Measurements from ENCODE around the gene ANLN. TPM values are rescaled to one million over a fixed set of nuclear protein-coding genes. Genes with fewer than 3 reads are reported as not detected.
A peak's percentile ranks its signal among the peaks of the same experiment; 100 is the strongest.

Gene ANLN
- total RNA-seq, 8 experiments from 2014 or later, result 0.92 to 44.0 (median 3.5) TPM

GRCh38 chr7:36438211-36438610 lies 48.5 kb downstream of the ANLN start:
- Histone ChIP-seq H3K4me1 (replicated peaks in 1 of 2) (no peaks in the 10 kb centered on the region), H3K4me3 (no peak overlapping the region), H3K27ac (no peak overlapping the region)
- WGBS, 10 experiments, result 78 to 100% (median 100%) methylated on average over 1 to 4 of the region's 4 CpGs; no CpG with 5 or more reads in 2 of the 10 experiments
- in situ Hi-C loops (cut with MboI; ENCODE audit: low pct_unique_long_range_greater_than_20kb in 2 of 9, low sequenced_read_pairs in 9 of 9, unreplicated experiment in 9 of 9), result no loop called here
- ATAC-seq (replicated peaks in 6 of 8), result no peak

DNA sequence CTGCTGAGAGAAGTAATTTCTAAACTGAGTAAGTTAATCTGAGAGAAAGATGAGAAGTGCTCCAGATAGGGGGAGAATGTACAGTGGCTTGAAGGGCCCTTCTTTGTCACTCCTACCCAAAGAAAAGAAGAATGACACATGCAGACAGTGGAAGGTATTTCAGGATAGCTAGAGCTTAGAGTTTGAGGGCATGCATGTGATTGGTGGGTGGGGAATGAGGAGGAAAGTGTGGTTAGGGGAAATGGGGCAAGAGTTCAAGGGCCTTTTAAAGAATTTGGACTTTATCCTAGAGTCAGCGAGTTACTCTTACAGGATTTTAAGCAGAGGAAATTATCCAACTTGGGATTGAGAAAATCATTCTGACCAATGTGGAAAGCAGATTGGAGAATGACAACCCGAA lies 50.0 kb downstream of the ANLN start:
- H3K4me1 ChIP-seq (replicated peaks in 1 of 2), result no peaks in the 10 kb centered on the region
- H3K4me3 ChIP-seq, result no peak overlapping the region
- no peak overlapping the region for H3K27ac ChIP-seq
- in situ Hi-C loops (cut with MboI; ENCODE audit: low pct_unique_long_range_greater_than_20kb in 2 of 9, low sequenced_read_pairs in 9 of 9, unreplicated experiment in 9 of 9), result no loop called here
- WGBS, 10 experiments, result 40 to 100% (median 82%) methylated on average over 1 to 2 of the region's 2 CpGs; no CpG with 5 or more reads in 4 of the 10 experiments
- ATAC-seq (replicated peaks in 6 of 8), result no peak

DNA sequence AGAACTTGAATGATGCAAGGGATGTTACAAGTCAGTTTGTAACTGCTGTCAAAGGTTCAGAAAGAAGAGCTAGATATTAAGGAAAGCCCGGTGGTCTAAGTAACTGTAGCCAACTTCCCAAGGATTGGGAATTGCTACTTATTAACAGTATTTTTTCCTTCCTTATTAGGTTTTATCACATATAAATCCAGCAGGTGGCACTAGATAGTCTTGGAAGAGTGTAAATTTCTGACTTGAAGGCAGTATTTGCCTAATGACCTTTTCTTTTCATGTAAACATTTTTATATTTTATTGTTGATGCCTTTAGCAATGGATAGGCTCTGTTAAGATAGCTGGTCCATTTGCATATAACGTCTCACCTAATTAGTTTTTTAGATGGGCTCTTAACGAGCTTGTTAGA lies 51.2 kb downstream of the ANLN start:
- 0 to 91% (median 74%) methylated on average over 1 to 3 of the region's 3 CpGs; no CpG with 5 or more reads in 1 of the 10 experiments for WGBS, 10 experiments
- H3K4me1 ChIP-seq (replicated peaks in 1 of 2), result no peaks in the 10 kb centered on the region

DNA sequence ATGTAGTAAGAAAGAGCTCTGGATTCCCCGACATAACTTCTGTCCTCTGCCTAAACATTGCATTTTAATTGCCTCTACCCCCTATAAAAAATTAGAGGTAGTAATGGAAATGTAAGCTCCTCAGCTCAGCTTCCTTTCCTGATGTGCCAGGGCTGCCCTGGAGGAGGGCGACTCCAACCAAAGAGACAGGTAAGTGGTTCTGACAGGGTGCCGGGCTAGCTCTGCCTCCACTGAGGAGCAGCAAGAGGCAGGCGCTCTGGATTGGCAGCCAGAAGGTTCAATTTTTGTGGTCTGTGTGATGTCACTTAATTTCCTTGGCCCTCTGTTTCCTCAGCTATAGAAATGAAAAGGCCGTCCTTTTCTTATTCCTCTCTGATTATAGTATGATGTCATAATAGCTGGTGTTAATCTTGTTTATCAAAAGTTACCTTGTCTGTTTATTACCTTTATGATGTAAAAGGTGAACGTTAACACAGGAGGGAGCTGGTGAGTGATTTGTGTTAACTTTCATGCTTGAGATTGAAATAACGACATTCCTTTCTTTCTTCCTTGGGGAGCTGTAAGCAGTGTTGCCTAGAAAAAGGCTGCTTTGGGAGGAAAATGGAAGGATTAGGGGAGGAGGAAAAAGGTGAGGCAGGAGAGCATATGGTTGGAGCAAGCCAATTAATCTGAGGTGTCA lies 51.8 kb downstream of the ANLN start:
- in situ Hi-C loops (cut with MboI; ENCODE audit: low pct_unique_long_range_greater_than_20kb in 2 of 9, low sequenced_read_pairs in 9 of 9, unreplicated experiment in 9 of 9), result no loop called here
- H3K4me3 ChIP-seq, result no peak overlapping the region
- no peaks in the 10 kb centered on the region for H3K4me1 ChIP-seq (replicated peaks in 1 of 2)
- H3K27ac ChIP-seq, result no peak overlapping the region
- WGBS, 10 experiments, result 0 to 100% (median 80%) methylated on average over 1 to 7 of the region's 7 CpGs
- no peak for ATAC-seq (replicated peaks in 6 of 8)

More for the DNA sequence above, 51.2 kb downstream of the ANLN start:
- in situ Hi-C loops (cut with MboI; ENCODE audit: low pct_unique_long_range_greater_than_20kb in 2 of 9, low sequenced_read_pairs in 9 of 9, unreplicated experiment in 9 of 9), result no loop called here
- H3K27ac ChIP-seq, result no peak overlapping the region
- H3K4me3 ChIP-seq, result no peak overlapping the region
- peak in 2 of 8 experiments; percentile 27 to 36 for ATAC-seq (replicated peaks in 6 of 8)

- in situ Hi-C loops (cut with MboI; ENCODE audit: low pct_unique_long_range_greater_than_20kb in 2 of 9, low sequenced_read_pairs in 9 of 9, unreplicated experiment in 9 of 9), result no loop called here
- ATAC-seq (replicated peaks in 6 of 8), result peak in 2 of 8 experiments; percentile 20 to 32
Measured at GRCh38 chr7:36448781-36449379, 59.2 kb downstream of the ANLN start.

GRCh38 chr7:36449685-36450084 lies 60.0 kb downstream of the ANLN start:
- WGBS, 10 experiments, result 68 to 99% (median 95%) methylated on average over 1 to 5 of the region's 5 CpGs
- Histone ChIP-seq H3K27ac (no peak overlapping the region), H3K4me1 (replicated peaks in 1 of 2) (peaks cover 0 to 10% of the 10 kb centered on the region in 2 donors), H3K4me3 (no peak overlapping the region)
- ATAC-seq (replicated peaks in 6 of 8), result no peak
- in situ Hi-C loops (cut with MboI; ENCODE audit: low pct_unique_long_range_greater_than_20kb in 2 of 9, low sequenced_read_pairs in 9 of 9, unreplicated experiment in 9 of 9), result loop anchor here in 1 of 9 experiments (25.0 kb wide), 1 partner anchor 738 kb away; no protein-coding TSS in a partner anchor

More at GRCh38 chr7:36448781-36449379, 59.2 kb downstream of the ANLN start:
- H3K4me3 ChIP-seq, result no peak overlapping the region
- peaks cover 0 to 9% of the 10 kb centered on the region in 2 donors for H3K4me1 ChIP-seq (replicated peaks in 1 of 2)
- WGBS, 10 experiments, result 50 to 100% (median 90%) methylated on average over 2 to 4 of the region's 4 CpGs
- H3K27ac ChIP-seq, result no peak overlapping the region

GRCh38 chr7:36453769-36454168 lies 64.1 kb downstream of the ANLN start:
- no peak overlapping the region for H3K27ac ChIP-seq
- in situ Hi-C loops (cut with MboI; ENCODE audit: low pct_unique_long_range_greater_than_20kb in 2 of 9, low sequenced_read_pairs in 9 of 9, unreplicated experiment in 9 of 9), result loop anchor here in 1 of 9 experiments (25.0 kb wide), 1 partner anchor 734 kb away; no protein-coding TSS in a partner anchor
- no peak overlapping the region for H3K4me3 ChIP-seq
- ATAC-seq (replicated peaks in 6 of 8), result peak in 6 of 8 experiments; percentile 27 to 98 (median 74)
- H3K4me1 ChIP-seq (replicated peaks in 1 of 2), result peaks cover 0 to 4% of the 10 kb centered on the region in 2 donors

GRCh38 chr7:36455646-36456045 lies 66.0 kb downstream of the ANLN start:
- WGBS, 10 experiments, result 80 to 96% (median 91%) methylated on average over 3 to 4 of the region's 4 CpGs; no CpG with 5 or more reads in 1 of the 10 experiments
- peaks cover 0 to 4% of the 10 kb centered on the region in 2 donors for H3K4me1 ChIP-seq (replicated peaks in 1 of 2)
- no peak overlapping the region for H3K4me3 ChIP-seq
- in situ Hi-C loops (cut with MboI; ENCODE audit: low pct_unique_long_range_greater_than_20kb in 2 of 9, low sequenced_read_pairs in 9 of 9, unreplicated experiment in 9 of 9), result loop anchor here in 1 of 9 experiments (25.0 kb wide), 1 partner anchor 732 kb away; no protein-coding TSS in a partner anchor
- no peak overlapping the region for H3K27ac ChIP-seq
- ATAC-seq (replicated peaks in 6 of 8), result no peak

DNA sequence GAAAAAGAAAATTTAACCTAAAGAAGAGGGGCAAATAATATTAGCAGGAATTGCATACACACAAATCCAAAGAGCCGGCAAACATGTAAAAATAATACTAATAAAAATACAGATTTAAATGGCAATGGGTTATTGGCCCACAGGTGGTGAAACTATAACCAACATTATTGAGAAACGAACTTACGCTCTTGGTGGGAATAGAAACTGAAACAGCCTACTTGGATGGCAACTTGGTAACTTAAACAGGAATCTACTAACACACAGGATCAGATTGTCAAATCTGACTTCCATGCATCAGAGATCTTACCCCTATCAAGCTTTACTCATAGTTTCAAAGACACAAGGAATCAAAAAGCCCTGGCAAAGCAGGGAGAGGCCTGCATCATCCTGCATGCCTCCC lies 66.5 kb downstream of the ANLN start:
- H3K4me1 ChIP-seq (replicated peaks in 1 of 2), result peaks cover 0 to 4% of the 10 kb centered on the region in 2 donors
- H3K4me3 ChIP-seq, result no peak overlapping the region
- ATAC-seq (replicated peaks in 6 of 8), result no peak
- H3K27ac ChIP-seq, result no peak overlapping the region
- WGBS, 10 experiments, result 76 to 100% (median 95%) methylated on average over 1 to 3 of the region's 3 CpGs; no CpG with 5 or more reads in 2 of the 10 experiments
- in situ Hi-C loops (cut with MboI; ENCODE audit: low pct_unique_long_range_greater_than_20kb in 2 of 9, low sequenced_read_pairs in 9 of 9, unreplicated experiment in 9 of 9), result loop anchor here in 1 of 9 experiments (25.0 kb wide), 1 partner anchor 731 kb away; no protein-coding TSS in a partner anchor

DNA sequence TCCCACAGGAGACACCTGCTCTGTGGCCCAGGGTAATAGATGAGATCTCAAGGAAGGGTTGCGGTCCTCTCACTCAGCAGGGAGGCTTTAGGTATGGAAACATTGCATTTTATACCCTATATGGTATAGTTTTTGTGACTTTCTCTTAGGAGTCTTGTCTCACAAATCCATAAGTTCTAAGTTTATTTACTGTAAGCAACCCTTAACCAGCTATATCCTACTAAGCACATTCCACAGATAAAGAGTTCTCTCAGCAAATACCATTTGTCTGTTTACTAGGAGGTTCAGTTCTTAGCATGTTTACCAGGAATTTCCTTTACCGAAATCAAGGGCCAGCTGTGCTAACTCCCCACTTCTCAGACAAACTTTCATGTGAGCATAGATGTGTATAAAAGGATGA lies 66.9 kb downstream of the ANLN start:
- in situ Hi-C loops (cut with MboI; ENCODE audit: low pct_unique_long_range_greater_than_20kb in 2 of 9, low sequenced_read_pairs in 9 of 9, unreplicated experiment in 9 of 9), result loop anchor here in 1 of 9 experiments (25.0 kb wide), 1 partner anchor 731 kb away; no protein-coding TSS in a partner anchor
- 75 to 100% (median 87%) methylated on average over 1 to 2 of the region's 2 CpGs; no CpG with 5 or more reads in 3 of the 10 experiments for WGBS, 10 experiments
- H3K4me3 ChIP-seq, result no peak overlapping the region
- no peak overlapping the region for H3K27ac ChIP-seq
- peaks cover 0 to 4% of the 10 kb centered on the region in 2 donors for H3K4me1 ChIP-seq (replicated peaks in 1 of 2)
- ATAC-seq (replicated peaks in 6 of 8), result no peak

DNA sequence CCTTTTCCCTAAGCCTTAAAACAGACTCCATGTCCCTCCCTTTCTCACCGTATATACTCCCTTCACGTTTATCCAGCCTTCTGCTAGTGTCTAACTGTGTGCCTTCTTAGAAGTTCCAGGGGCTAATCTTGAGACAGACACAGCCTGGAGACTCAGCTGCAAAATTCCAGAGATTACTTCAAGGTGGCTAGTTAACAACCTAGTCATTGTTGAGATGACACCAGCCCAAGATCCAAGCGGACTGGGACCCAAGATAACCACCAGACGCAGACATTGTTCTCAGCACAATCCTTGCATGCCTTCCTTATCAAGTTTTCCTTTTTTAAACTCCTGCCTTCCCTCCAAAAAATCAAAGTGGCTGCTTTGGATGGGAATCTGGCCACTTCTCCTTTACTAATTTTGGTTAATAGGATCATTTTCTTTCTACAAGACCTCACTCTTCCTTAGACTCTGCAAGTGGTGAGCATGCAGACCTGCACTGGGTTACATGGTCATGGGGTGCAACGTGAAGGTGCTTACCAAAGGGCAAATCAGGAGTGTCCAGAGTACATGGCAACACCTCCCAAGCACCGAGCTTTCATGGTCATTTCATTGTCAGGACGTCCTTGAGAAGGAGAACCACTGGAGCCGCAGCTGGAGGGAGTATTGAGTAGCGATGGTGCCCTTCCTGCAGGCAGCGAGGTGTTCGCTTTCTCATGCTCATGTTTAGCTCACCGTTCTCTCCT lies 69.7 kb downstream of the ANLN start:
- in situ Hi-C loops (cut with MboI; ENCODE audit: low pct_unique_long_range_greater_than_20kb in 2 of 9, low sequenced_read_pairs in 9 of 9, unreplicated experiment in 9 of 9), result loop anchor here in 1 of 9 experiments (25.0 kb wide), 1 partner anchor 728 kb away; no protein-coding TSS in a partner anchor
- ATAC-seq (replicated peaks in 6 of 8), result no peak
- WGBS, 10 experiments, result 8 to 100% (median 89%) methylated on average over 2 to 12 of the region's 12 CpGs; no CpG with 5 or more reads in 1 of the 10 experiments
- peaks cover 0 to 4% of the 10 kb centered on the region in 2 donors for H3K4me1 ChIP-seq (replicated peaks in 1 of 2)
- no peak overlapping the region for H3K27ac ChIP-seq
- no peak overlapping the region for H3K4me3 ChIP-seq

- in situ Hi-C loops (cut with MboI; ENCODE audit: low pct_unique_long_range_greater_than_20kb in 2 of 9, low sequenced_read_pairs in 9 of 9, unreplicated experiment in 9 of 9), result loop anchor here in 1 of 9 experiments (25.0 kb wide), 1 partner anchor 726 kb away; no protein-coding TSS in a partner anchor
Measured at GRCh38 chr7:36460811-36461429, 71.3 kb downstream of the ANLN start.

More at GRCh38 chr7:36460811-36461429, 71.3 kb downstream of the ANLN start:
- Histone ChIP-seq H3K4me1 (replicated peaks in 1 of 2) (peaks cover 0 to 4% of the 10 kb centered on the region in 2 donors), H3K4me3 (no peak overlapping the region), H3K27ac (no peak overlapping the region)
- 64 to 100% (median 80%) methylated on average over 1 to 5 of the region's 8 CpGs; no CpG with 5 or more reads in 3 of the 10 experiments for WGBS, 10 experiments
- ATAC-seq (replicated peaks in 6 of 8), result no peak

Measured in motor neuron (in vitro differentiated cells).